ENCODE results near the gene TNFRSF1A. TPM values are rescaled to one million over a fixed set of nuclear protein-coding genes. Genes with fewer than 3 reads are reported as not detected.

Gene TNFRSF1A
- total and polyA plus RNA-seq, 2 of the 13 experiments (the other 11 are each of a cell fraction or from before 2014, with no cell fraction given), result 41.5 to 61.2 TPM

- peak; percentile 96 for TF ChIP-seq HIC2 (CRISPR knock-in tag; IDR thresholded peaks at IDR 0.05; ENCODE audit: low read depth)
- TF ChIP-seq SYNCRIP (IDR thresholded peaks at IDR 0.05; ENCODE audit: insufficient read depth, low read depth, low read length), result no peak
- TF ChIP-seq, protein P1, sequence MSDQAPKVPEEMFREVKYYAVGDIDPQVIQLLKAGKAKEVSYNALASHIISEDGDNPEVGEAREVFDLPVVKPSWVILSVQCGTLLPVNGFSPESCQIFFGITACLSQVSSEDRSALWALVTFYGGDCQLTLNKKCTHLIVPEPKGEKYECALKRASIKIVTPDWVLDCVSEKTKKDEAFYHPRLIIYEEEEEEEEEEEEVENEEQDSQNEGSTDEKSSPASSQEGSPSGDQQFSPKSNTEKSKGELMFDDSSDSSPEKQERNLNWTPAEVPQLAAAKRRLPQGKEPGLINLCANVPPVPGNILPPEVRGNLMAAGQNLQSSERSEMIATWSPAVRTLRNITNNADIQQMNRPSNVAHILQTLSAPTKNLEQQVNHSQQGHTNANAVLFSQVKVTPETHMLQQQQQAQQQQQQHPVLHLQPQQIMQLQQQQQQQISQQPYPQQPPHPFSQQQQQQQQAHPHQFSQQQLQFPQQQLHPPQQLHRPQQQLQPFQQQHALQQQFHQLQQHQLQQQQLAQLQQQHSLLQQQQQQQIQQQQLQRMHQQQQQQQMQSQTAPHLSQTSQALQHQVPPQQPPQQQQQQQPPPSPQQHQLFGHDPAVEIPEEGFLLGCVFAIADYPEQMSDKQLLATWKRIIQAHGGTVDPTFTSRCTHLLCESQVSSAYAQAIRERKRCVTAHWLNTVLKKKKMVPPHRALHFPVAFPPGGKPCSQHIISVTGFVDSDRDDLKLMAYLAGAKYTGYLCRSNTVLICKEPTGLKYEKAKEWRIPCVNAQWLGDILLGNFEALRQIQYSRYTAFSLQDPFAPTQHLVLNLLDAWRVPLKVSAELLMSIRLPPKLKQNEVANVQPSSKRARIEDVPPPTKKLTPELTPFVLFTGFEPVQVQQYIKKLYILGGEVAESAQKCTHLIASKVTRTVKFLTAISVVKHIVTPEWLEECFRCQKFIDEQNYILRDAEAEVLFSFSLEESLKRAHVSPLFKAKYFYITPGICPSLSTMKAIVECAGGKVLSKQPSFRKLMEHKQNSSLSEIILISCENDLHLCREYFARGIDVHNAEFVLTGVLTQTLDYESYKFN (CRISPR knock-in tag; conservative IDR thresholded peaks at IDR 0.05), result peak; percentile 27; the same call in 1 of the 2 replicates
- TF ChIP-seq ZNF747 (CRISPR knock-in tag; IDR thresholded peaks at IDR 0.05; ENCODE audit: borderline replicate concordance), result no peak
- TF ChIP-seq, protein P2, sequence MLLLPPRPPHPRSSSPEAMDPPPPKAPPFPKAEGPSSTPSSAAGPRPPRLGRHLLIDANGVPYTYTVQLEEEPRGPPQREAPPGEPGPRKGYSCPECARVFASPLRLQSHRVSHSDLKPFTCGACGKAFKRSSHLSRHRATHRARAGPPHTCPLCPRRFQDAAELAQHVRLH (CRISPR knock-in tag; IDR thresholded peaks at IDR 0.05; ENCODE audit: borderline replicate concordance, low read depth), result no peak
- TF ChIP-seq ZMAT3 (CRISPR knock-in tag; conservative IDR thresholded peaks at IDR 0.05), result no peak
- no peak for TF ChIP-seq TEAD2 (CRISPR knock-in tag; IDR thresholded peaks at IDR 0.05)
- no peak for TF ChIP-seq MZF1 (CRISPR knock-in tag; IDR thresholded peaks at IDR 0.05; ENCODE audit: borderline replicate concordance)
- TF ChIP-seq NCOR1 (IDR thresholded peaks at IDR 0.05; ENCODE audit: borderline replicate concordance, low read length), result peak; percentile 32; the same call in 1 of the 2 replicates
- no peak for TF ChIP-seq NFE2L2 (IDR thresholded peaks at IDR 0.05; ENCODE audit: low read length)
- no peak for TF ChIP-seq ZNF20 (CRISPR knock-in tag; IDR thresholded peaks at IDR 0.05)
- no peak for TF ChIP-seq ADNP (CRISPR knock-in tag; IDR thresholded peaks at IDR 0.05)
- peak; percentile 32; the same call in 1 of the 2 replicates for TF ChIP-seq ZNF687 (CRISPR knock-in tag; IDR thresholded peaks at IDR 0.05)
- no peak for TF ChIP-seq ZSCAN31 (CRISPR knock-in tag; IDR thresholded peaks at IDR 0.05; ENCODE audit: low read depth)
- no peak for TF ChIP-seq ASH2L (IDR thresholded peaks at IDR 0.05; ENCODE audit: insufficient read length, low read depth, low read length)
- TF ChIP-seq TAF1 (CRISPR knock-in tag; IDR thresholded peaks at IDR 0.05), result no peak
- no peak for TF ChIP-seq RAD21 (CRISPR knock-in tag; IDR thresholded peaks at IDR 0.05)
Observed at GRCh38 chr12:6360080-6360571, 18.2 kb upstream of the TNFRSF1A start (continued).
